Stomach (tissue), 9 donors: Measurements from ENCODE around the gene MAN2A1. TPM values are rescaled to one million over a fixed set of nuclear protein-coding genes. Genes with fewer than 3 reads are reported as not detected.

Experiments used
- DNase-seq, 2 donors: peaks; one replicate each; pipeline versions ENCODE4 v3.0.0 to v3.0.0-alpha.2; 2013 to 2019
- H3K27ac ChIP-seq, 5 donors: fragments of 200-600 bp in 4 of 5; sonication (generic) in 4 of 5; one replicate each; pipeline ENCODE4 v1.5.1; 2013 to 2019; ENCODE audit warnings: mild to moderate bottlenecking in 1 of 5, moderate library complexity in 1 of 5
- H3K27me3 ChIP-seq, 3 donors: fragments of 200-600 bp; sonication (generic); one replicate each; pipeline ENCODE4 v1.5.1; 2017 to 2019; ENCODE audit warnings: mixed run types in 1 of 3
- H3K36me3 ChIP-seq, 4 donors: fragments of 200-600 bp; sonication (generic); 1 replicate in 3 of 4; 2 replicates in 1 of 4; pipeline ENCODE4 v1.5.1; 2016 to 2019
- H3K4me1 ChIP-seq, 4 donors: fragments of 200-600 bp; sonication (generic); one replicate each; pipeline ENCODE4 v1.5.1; 2016 to 2019
- H3K4me3 ChIP-seq, 4 donors: fragments of 200-600 bp; sonication (generic) in 3 of 4; one replicate each; pipeline ENCODE4 v1.5.1; 2016 to 2019; ENCODE audit warnings: mild to moderate bottlenecking in 1 of 4
- H3K9me3 ChIP-seq, 4 donors: fragments of 200-600 bp; sonication (generic); one replicate each; pipeline ENCODE4 v1.5.1; 2016 to 2019
- EP300 ChIP-seq: sonication (generic); formaldehyde crosslinking; IDR thresholded peaks from one replicate; pipeline ENCODE4 v1.6.1; 2017; ENCODE audit warnings: antibody characterized with exemption
- POLR2A ChIP-seq, 4 donors: fragments of 450-650 bp; IDR thresholded peaks; one replicate each; pipeline ENCODE4 v1.6.1; 2016; ENCODE audit warnings: antibody characterized with exemption in 4 of 4, control low read depth in 2 of 4, mild to moderate bottlenecking in 1 of 4, moderate library complexity in 1 of 4
- POLR2AphosphoS5 ChIP-seq, 3 donors: sonication (generic); formaldehyde crosslinking; IDR thresholded peaks; one replicate each; pipeline ENCODE4 v1.6.1; 2016; ENCODE audit warnings: antibody characterized with exemption in 3 of 3
- WGBS, 5 donors: extraction: QIAGEN DNeasy Blood & Tissue Kit in 3 of 5; methylation state at CpG; one replicate each; pipeline versions ENCODE4 v1.1.5 to v1.1.7; 2013 to 2018; 5-methylcytosine and 5-hydroxymethylcytosine counted together
- intact Hi-C: fragments of 100-400 bp; cut with DNase I; formaldehyde crosslinking; loops from one replicate; pipeline ENCODE4 v1.15.1; 2023; ENCODE audit warnings: low total_unique reads
- polyA plus RNA-seq, 3 donors: library from polyadenylated mRNA; stranded (reverse); fragments of 200-250 nt; gene quantifications; one replicate each; pipeline ENCODE4 v1.2.3, GENCODE V29; 2013
- total RNA-seq, 5 donors: library from RNA; depleted of rRNA; stranded (reverse); fragments of >200 nt; gene quantifications; one replicate each; pipeline versions ENCODE4 v1.1.0 to v1.2.3, GENCODE V29; 2014 to 2016
- TF ChIP-seq, protein P1 (sequence below), 7 experiments: fragments of 450-650 bp in 4 of 7; fragments of 200-600 bp in 3 of 7; sonication (generic) in 3 of 7; IDR thresholded peaks; one replicate each; pipeline ENCODE4 v1.5.1; 2016 to 2019; ENCODE audit warnings: antibody characterized with exemption in 7 of 7, control low read depth in 2 of 7, mild to moderate bottlenecking in 1 of 7
- donor health status: healthy with polysubstance abuse.
- donor health status: Bipolar disorder and iron deficiency.
- donor health status: healthy.

MAN2A1 gene
- total and polyA plus RNA-seq, 8 donors, result 6.1 to 136 (median 33.6) TPM

DNA sequence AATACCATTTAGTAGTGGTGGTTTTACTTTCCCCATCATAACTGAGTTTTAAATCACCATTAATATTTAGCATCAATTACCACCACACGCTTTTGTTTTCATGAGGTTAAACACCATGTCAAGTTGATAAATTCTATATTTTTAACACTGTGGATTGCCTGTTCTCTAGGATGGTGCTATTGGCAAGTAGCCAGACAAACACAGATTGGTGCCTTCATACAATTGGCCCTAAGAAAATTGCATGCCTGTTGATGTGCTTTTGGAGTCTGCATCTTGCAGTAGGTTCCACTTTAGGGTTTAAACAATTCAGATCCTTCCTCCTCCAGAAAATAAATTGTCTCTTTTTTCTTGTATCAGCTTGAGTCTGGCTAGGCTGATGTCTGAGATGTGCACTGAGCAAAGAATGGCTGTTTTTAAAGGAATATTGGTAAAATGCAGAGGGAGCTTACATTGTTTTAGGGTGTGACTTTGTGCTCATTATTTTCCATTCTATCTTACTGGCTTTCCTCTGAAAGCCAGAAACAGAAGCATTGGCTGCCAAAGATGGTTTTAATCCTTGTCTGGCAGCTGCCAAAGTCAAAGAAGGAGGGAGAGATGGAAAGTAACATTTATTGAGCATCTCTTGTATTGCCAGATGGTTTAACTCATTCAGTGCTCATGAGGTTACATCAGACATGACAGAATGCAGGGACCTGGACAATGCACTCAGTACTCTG lies 19.6 kb upstream of the MAN2A1 start:
- DNase-seq, result no peak
- 54 to 80% (median 59%) methylated on average over 1 of the region's 1 CpG for WGBS, 5 donors
- H3K27me3 ChIP-seq, result peaks cover 0 to under 1% (median 0%) of the 10 kb centered on the region in 3 donors
- no peaks in the 10 kb centered on the region for H3K36me3 ChIP-seq
- H3K27ac ChIP-seq, result no peak overlapping the region
- no peaks in the 10 kb centered on the region for H3K9me3 ChIP-seq
- no peak for TF ChIP-seq POLR2A (IDR thresholded peaks at IDR 0.05)
- H3K4me1 ChIP-seq, result no peaks in the 10 kb centered on the region
- H3K4me3 ChIP-seq, result no peak overlapping the region
- intact Hi-C loops, result no loop called here

DNA sequence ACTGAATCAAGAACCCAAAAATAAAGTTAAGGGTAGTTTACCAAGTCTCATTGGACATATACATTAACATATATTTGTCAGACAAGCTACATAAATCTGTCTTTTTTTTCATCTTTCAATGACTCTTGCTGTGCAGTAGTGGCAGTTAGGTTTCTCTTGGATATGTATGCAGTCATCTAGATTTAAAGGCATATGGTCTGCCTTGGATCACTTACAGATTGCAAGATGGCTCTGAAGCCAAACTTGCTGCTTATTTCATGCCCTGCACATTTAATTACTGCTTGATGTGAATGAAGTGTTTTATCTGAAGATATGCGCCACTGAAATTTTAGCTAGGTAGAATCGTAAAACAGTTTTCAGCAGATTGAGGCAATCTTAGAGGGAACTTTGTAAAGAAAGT lies 18.6 kb upstream of the MAN2A1 start:
- no peak overlapping the region for H3K27ac ChIP-seq
- H3K4me1 ChIP-seq, result no peaks in the 10 kb centered on the region
- no peaks in the 10 kb centered on the region for H3K9me3 ChIP-seq
- peaks cover 0 to 3% (median 0%) of the 10 kb centered on the region in 3 donors for H3K27me3 ChIP-seq
- no peak for DNase-seq
- H3K4me3 ChIP-seq, result no peak overlapping the region
- WGBS, 5 donors, result 65 to 98% (median 91%) methylated on average over 2 of the region's 2 CpGs
- intact Hi-C loops, result no loop called here
- TF ChIP-seq POLR2A (IDR thresholded peaks at IDR 0.05) (no peak), EP300 (no peak), POLR2AphosphoS5 (IDR thresholded peaks at IDR 0.05) (no peak)
- TF ChIP-seq, protein P1, sequence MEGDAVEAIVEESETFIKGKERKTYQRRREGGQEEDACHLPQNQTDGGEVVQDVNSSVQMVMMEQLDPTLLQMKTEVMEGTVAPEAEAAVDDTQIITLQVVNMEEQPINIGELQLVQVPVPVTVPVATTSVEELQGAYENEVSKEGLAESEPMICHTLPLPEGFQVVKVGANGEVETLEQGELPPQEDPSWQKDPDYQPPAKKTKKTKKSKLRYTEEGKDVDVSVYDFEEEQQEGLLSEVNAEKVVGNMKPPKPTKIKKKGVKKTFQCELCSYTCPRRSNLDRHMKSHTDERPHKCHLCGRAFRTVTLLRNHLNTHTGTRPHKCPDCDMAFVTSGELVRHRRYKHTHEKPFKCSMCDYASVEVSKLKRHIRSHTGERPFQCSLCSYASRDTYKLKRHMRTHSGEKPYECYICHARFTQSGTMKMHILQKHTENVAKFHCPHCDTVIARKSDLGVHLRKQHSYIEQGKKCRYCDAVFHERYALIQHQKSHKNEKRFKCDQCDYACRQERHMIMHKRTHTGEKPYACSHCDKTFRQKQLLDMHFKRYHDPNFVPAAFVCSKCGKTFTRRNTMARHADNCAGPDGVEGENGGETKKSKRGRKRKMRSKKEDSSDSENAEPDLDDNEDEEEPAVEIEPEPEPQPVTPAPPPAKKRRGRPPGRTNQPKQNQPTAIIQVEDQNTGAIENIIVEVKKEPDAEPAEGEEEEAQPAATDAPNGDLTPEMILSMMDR (IDR thresholded peaks at IDR 0.05), result no peak
- H3K36me3 ChIP-seq, result no peaks in the 10 kb centered on the region

DNA sequence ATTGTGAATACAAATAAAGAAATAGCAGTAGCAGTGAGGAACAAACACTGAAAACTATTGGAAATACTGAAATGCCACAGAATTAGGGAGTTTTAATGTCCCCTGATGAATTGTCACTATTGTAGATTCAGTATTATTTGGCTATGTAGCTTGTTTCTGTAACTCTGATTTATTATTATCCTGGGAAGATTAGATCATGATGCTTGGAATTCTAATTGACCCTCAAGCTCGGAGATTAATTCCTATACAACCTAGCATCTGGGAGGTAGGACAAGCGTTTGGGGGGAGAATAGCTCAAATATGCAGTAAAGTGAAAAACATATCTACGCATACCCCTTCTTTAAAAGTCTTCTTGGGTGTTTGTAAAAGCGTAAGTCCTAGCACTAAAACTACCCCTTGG lies 15.1 kb upstream of the MAN2A1 start:
- no peaks in the 10 kb centered on the region for H3K36me3 ChIP-seq
- H3K9me3 ChIP-seq, result no peaks in the 10 kb centered on the region
- DNase-seq, result no peak
- intact Hi-C loops, result no loop called here
- H3K27ac ChIP-seq, result no peak overlapping the region
- no peaks in the 10 kb centered on the region for H3K4me1 ChIP-seq
- H3K27me3 ChIP-seq, result peaks cover 0 to 3% (median 0%) of the 10 kb centered on the region in 3 donors
- WGBS, 5 donors, result 80 to 93% (median 83%) methylated on average over 4 of the region's 4 CpGs
- H3K4me3 ChIP-seq, result no peak overlapping the region
- no peak for TF ChIP-seq POLR2AphosphoS5 (IDR thresholded peaks at IDR 0.05)
- TF ChIP-seq POLR2A (IDR thresholded peaks at IDR 0.05), result no peak
- TF ChIP-seq EP300, result no peak
- TF ChIP-seq, protein P1 (IDR thresholded peaks at IDR 0.05), result no peak

GRCh38 chr5:109676920-109677319 lies 12.8 kb upstream of the MAN2A1 start:
- no peak overlapping the region for H3K27ac ChIP-seq
- H3K4me3 ChIP-seq, result no peak overlapping the region
- WGBS, 5 donors, result 79 to 86% (median 83%) methylated on average over 5 of the region's 5 CpGs
- TF ChIP-seq EP300, result no peak
- TF ChIP-seq, protein P1 (IDR thresholded peaks at IDR 0.05), result no peak
- no peak for TF ChIP-seq POLR2AphosphoS5 (IDR thresholded peaks at IDR 0.05)
- TF ChIP-seq POLR2A (IDR thresholded peaks at IDR 0.05), result no peak
- H3K9me3 ChIP-seq, result no peaks in the 10 kb centered on the region
- no peaks in the 10 kb centered on the region for H3K36me3 ChIP-seq
- peaks cover 0 to 3% (median 0%) of the 10 kb centered on the region in 3 donors for H3K27me3 ChIP-seq
- H3K4me1 ChIP-seq, result no peaks in the 10 kb centered on the region
- no peak for DNase-seq
- intact Hi-C loops, result no loop called here

GRCh38 chr5:109678447-109678846 lies 11.3 kb upstream of the MAN2A1 start:
- WGBS, 5 donors, result 81 to 93% (median 90%) methylated on average over 3 of the region's 3 CpGs
- TF ChIP-seq, protein P1 (IDR thresholded peaks at IDR 0.05), result no peak
- TF ChIP-seq POLR2AphosphoS5 (IDR thresholded peaks at IDR 0.05) (no peak), POLR2A (IDR thresholded peaks at IDR 0.05) (no peak), EP300 (no peak)
- intact Hi-C loops, result no loop called here
- H3K36me3 ChIP-seq, result no peaks in the 10 kb centered on the region
- no peak overlapping the region for H3K27ac ChIP-seq
- peaks cover 0 to 3% (median 0%) of the 10 kb centered on the region in 3 donors for H3K27me3 ChIP-seq
- DNase-seq, result no peak
- H3K9me3 ChIP-seq, result no peaks in the 10 kb centered on the region
- no peaks in the 10 kb centered on the region for H3K4me1 ChIP-seq
- H3K4me3 ChIP-seq, result no peak overlapping the region
